Right atrium auricular region (tissue), 2 donors: ENCODE results near the gene NR2F1-AS1. TPM values are rescaled to one million over a fixed set of nuclear protein-coding genes. Genes with fewer than 3 reads are reported as not detected.
"Not testable (repeated sequence)": the region's sequence is repeated elsewhere in the genome, so short reads cannot be mapped to it uniquely, and the experiment has no call there.

Source experiments
- DNase-seq: peaks from one replicate; pipeline ENCODE4 v3.0.0-alpha.2; 2019; ENCODE audit warnings: low spot score
- H3K27ac ChIP-seq, 2 donors: fragments of 200-600 bp; sonication (generic); 1 replicate in 1 of 2; 2 replicates in 1 of 2; pipeline ENCODE4 v1.5.1; 2016 to 2019
- H3K27me3 ChIP-seq, 2 donors: fragments of 200-600 bp; sonication (generic); one replicate each; pipeline versions ENCODE4 v1.5.1 to v1.6.0; 2017 to 2019
- H3K36me3 ChIP-seq: fragments of 200-600 bp; sonication (generic); one replicate; pipeline ENCODE4 v1.5.1; 2016
- H3K4me1 ChIP-seq, 2 donors: fragments of 200-600 bp; sonication (generic); one replicate each; pipeline versions ENCODE4 v1.5.1 to v1.6.0; 2017 to 2019
- H3K4me3 ChIP-seq, 2 donors: fragments of 200-600 bp; sonication (generic); 1 replicate in 1 of 2; 2 replicates in 1 of 2; pipeline ENCODE4 v1.5.1; 2017 to 2019; ENCODE audit warnings: mild to moderate bottlenecking in 1 of 2, moderate library complexity in 1 of 2
- H3K9me3 ChIP-seq, 2 donors: fragments of 200-600 bp; sonication (generic); one replicate each; pipeline ENCODE4 v1.5.1; 2019
- CTCF ChIP-seq, 2 donors: fragments of 200-600 bp; sonication (generic); IDR thresholded peaks; one replicate each; pipeline ENCODE4 v1.5.1; 2019; ENCODE audit warnings: antibody characterized with exemption in 2 of 2
- total RNA-seq, 2 donors: library from RNA; depleted of rRNA; stranded (reverse); fragments of >200 nt; gene quantifications; one replicate each; pipeline ENCODE4 v1.1.0, GENCODE V29; 2016

The NR2F1-AS1 gene
- total RNA-seq, 2 donors from 2014 or later, result 7.1 to 11.0 TPM

DNA sequence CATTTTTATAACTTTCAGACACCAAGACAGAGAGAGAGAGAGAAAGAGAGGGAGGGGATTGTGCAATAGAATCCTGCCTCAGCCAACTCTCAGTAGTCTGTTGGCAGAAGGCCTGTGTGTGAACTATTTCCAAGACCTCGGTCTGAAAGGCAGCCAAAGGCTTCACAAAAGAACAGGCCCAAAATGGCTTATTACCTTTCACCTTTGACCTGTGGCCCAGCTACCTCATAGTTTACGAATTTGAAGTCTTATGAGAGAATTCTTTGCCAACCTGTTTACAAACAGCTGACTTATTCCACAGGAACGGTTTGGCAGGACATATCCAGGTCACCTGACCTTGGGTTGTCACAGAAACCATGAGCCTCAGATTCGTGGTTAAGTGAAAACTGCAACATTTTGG lies 48.6 kb downstream of the NR2F1-AS1 start:
- H3K4me3 ChIP-seq, result no peak overlapping the region
- no peaks in the 10 kb centered on the region for H3K27me3 ChIP-seq
- TF ChIP-seq CTCF (IDR thresholded peaks at IDR 0.05), result no peak
- DNase-seq, result peak; percentile 80
- H3K36me3 ChIP-seq, result no peaks in the 10 kb centered on the region
- peak overlapping the region; percentile 63 to 68 for H3K27ac ChIP-seq
- no peaks in the 10 kb centered on the region for H3K9me3 ChIP-seq
- peaks cover 0 to 14% of the 10 kb centered on the region in 2 donors for H3K4me1 ChIP-seq

DNA sequence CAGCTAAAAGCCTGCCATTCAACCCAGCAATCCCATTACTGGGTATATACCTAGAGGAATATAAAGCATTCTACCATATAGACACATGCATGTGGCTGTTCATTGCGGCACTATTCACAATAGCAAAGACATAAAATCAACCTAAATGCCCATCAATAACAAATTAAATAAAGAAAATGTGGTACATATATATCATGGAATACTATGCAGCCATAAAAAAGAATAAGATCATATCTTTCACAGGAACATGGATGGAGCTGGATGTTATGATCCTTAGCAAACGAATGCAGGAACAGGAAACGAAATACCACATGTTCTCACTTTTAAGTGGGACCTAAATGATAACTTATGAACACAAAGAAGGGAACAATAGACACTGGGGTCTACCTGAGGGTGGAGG lies 59.2 kb downstream of the NR2F1-AS1 start:
- not testable (repeated sequence) for DNase-seq, H3K4me3 ChIP-seq, H3K27ac ChIP-seq, H3K27me3 ChIP-seq, H3K4me1 ChIP-seq, H3K36me3 ChIP-seq
- peaks cover 0 to 28% of the 10 kb centered on the region in 2 donors for H3K9me3 ChIP-seq

DNA sequence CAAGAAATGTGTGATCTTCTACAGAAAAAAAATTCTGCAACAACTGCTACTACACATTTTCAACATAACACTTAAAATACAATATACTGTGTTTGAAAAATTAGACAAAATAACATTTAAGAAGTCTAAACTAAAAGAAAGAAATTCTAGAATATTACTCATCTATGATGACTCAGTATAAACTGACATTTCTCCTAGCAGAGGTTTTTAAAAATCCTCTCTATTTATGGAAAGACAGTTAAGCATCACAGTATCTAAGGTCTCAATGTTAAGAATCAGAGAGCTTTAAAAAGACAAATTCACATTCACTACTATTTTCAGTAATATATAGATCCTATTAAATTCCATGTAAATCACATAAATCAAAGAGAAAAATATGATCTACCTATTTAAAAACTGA lies 61.3 kb downstream of the NR2F1-AS1 start:
- Histone ChIP-seq H3K27ac (no peak overlapping the region), H3K27me3 (no peaks in the 10 kb centered on the region), H3K36me3 (no peaks in the 10 kb centered on the region), H3K9me3 (peaks cover 0 to 19% of the 10 kb centered on the region in 2 donors), H3K4me3 (no peak overlapping the region), H3K4me1 (no peaks in the 10 kb centered on the region)
- DNase-seq, result no peak
- no peak for TF ChIP-seq CTCF (IDR thresholded peaks at IDR 0.05)

DNA sequence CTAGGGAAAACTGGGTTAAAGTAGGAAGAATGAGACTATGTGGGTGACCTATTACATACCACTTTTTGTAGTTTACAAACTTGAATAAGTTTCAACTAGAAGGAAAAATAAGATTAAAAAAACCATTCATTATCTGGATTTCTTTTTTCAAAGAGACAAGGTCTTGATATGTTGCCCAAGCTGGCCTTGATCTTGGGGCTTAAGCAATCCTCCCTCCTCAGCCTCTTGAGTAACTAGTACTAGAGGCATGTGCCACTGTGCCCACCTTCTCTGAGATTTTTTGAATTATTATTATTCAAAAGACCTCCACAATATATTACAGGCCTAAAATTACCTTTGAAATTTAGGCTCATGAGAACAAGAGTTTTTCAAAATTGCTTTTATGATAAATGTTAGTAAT lies 63.2 kb downstream of the NR2F1-AS1 start:
- DNase-seq, result no peak
- Histone ChIP-seq H3K4me1 (no peaks in the 10 kb centered on the region), H3K36me3 (no peaks in the 10 kb centered on the region)

DNA sequence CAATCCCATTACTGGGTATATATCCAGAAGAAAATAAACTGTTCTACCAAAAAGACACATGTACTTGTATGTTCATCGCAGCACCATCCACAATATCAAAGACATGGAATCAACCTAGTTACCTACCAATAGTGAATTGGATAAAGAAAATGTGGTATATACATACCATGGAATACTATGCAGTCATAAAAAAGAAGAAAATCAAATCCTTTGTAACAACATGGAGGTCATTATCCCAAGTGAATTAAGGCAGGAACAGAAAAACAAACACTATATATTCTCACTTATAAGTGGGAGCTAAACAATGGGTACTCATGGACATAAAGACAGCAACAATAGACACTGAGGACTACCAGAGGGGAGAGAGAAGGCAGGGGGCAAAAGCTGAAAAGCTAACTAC lies 67.7 kb downstream of the NR2F1-AS1 start:
- H3K27ac ChIP-seq, result no peak overlapping the region
- no peak overlapping the region for H3K4me3 ChIP-seq
- no peaks in the 10 kb centered on the region for H3K4me1 ChIP-seq
- H3K27me3 ChIP-seq, result no peaks in the 10 kb centered on the region
- no peak for DNase-seq
- H3K9me3 ChIP-seq, result no peaks in the 10 kb centered on the region
- no peak for TF ChIP-seq CTCF (IDR thresholded peaks at IDR 0.05)
- H3K36me3 ChIP-seq, result no peaks in the 10 kb centered on the region

More for the DNA sequence above, 63.2 kb downstream of the NR2F1-AS1 start:
- no peak for TF ChIP-seq CTCF (IDR thresholded peaks at IDR 0.05)
- peaks cover 0 to 10% of the 10 kb centered on the region in 2 donors for H3K9me3 ChIP-seq
- no peak overlapping the region for H3K27ac ChIP-seq
- H3K27me3 ChIP-seq, result no peaks in the 10 kb centered on the region
- no peak overlapping the region for H3K4me3 ChIP-seq

DNA sequence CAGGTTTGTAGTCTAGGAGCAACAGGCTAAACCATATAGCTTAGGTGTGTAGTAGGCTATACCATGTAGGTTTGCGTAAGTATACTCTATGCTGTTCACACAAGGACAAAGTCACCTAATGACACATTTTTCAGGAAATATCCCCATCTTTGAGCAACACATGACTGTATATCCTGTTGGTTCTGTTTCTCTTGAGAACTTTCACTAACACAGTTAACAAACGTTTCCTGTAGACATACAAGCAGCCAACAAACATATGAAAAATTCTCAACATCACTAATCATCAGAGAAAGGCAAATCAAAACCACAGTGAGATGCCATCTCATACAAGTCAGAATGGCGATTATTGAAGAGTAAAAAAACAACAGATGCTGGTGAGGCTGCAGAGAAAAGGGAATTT lies 68.2 kb downstream of the NR2F1-AS1 start:
- no peak for DNase-seq
- Histone ChIP-seq H3K4me1 (no peaks in the 10 kb centered on the region), H3K36me3 (no peaks in the 10 kb centered on the region), H3K27ac (no peak overlapping the region), H3K4me3 (no peak overlapping the region), H3K9me3 (no peaks in the 10 kb centered on the region), H3K27me3 (no peaks in the 10 kb centered on the region)
- TF ChIP-seq CTCF (IDR thresholded peaks at IDR 0.05), result no peak
